Nephron progenitor cell (in vitro differentiated cells): ENCODE data around the gene CELF4.

Experiments
- DNase-seq: peaks from one replicate; pipeline ENCODE4 v3.0.0; 2021
- H3K27ac Mint-ChIP-seq: 2 replicates; pipeline ENCODE4 v1.8.0; 2021; ENCODE audit warnings: mild to moderate bottlenecking, moderate library complexity, mixed read lengths
- H3K27me3 Mint-ChIP-seq: 2 replicates; pipeline ENCODE4 v1.8.0; 2021; ENCODE audit warnings: mild to moderate bottlenecking, low read depth, mixed read lengths; ENCODE audit not compliant: poor library complexity
- H3K36me3 Mint-ChIP-seq: 2 replicates; pipeline ENCODE4 v1.8.0; 2021; ENCODE audit warnings: low read depth, mixed read lengths
- H3K4me1 Mint-ChIP-seq: 2 replicates; pipeline ENCODE4 v1.8.0; 2021; ENCODE audit warnings: mixed read lengths
- H3K4me3 Mint-ChIP-seq: 2 replicates; pipeline ENCODE4 v1.8.0; 2021; ENCODE audit warnings: mild to moderate bottlenecking, moderate library complexity, mixed read lengths
- H3K9me3 Mint-ChIP-seq: 2 replicates; pipeline ENCODE4 v1.8.0; 2021; ENCODE audit warnings: mild to moderate bottlenecking, moderate library complexity, mixed read lengths
- TF ChIP-seq, protein P1 (sequence below): fragments of 200-600 bp; sonication (generic); IDR thresholded peaks from 2 replicates; pipeline ENCODE4 v1.5.0; 2021; ENCODE audit warnings: antibody characterized with exemption

CELF4 gene

DNA sequence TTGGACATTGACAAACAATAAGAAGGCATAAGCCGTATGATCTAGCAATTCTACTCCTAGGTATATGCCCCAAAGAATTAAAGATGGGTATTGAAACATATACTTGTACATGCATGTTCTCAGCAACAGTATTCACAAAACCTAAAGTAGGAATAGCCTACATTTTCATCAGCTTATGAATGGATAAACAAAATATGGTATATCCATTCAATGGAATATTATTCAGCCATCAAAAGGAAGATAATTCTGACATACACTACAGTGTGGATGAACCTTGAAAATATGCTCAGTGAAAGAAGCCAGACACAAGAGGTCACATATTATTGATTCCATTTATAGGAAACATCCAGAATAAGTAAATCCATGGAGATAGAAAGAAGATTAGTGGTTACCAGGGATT, 56.0 kb downstream of the CELF4 start:
- peaks cover 32% of the 10 kb centered on the region for H3K9me3 Mint-ChIP-seq
- no peak overlapping the region for H3K27ac Mint-ChIP-seq
- no peaks in the 10 kb centered on the region for H3K36me3 Mint-ChIP-seq
- TF ChIP-seq, protein P1, sequence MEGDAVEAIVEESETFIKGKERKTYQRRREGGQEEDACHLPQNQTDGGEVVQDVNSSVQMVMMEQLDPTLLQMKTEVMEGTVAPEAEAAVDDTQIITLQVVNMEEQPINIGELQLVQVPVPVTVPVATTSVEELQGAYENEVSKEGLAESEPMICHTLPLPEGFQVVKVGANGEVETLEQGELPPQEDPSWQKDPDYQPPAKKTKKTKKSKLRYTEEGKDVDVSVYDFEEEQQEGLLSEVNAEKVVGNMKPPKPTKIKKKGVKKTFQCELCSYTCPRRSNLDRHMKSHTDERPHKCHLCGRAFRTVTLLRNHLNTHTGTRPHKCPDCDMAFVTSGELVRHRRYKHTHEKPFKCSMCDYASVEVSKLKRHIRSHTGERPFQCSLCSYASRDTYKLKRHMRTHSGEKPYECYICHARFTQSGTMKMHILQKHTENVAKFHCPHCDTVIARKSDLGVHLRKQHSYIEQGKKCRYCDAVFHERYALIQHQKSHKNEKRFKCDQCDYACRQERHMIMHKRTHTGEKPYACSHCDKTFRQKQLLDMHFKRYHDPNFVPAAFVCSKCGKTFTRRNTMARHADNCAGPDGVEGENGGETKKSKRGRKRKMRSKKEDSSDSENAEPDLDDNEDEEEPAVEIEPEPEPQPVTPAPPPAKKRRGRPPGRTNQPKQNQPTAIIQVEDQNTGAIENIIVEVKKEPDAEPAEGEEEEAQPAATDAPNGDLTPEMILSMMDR = no peak
- H3K4me3 Mint-ChIP-seq = no peak overlapping the region
- H3K4me1 Mint-ChIP-seq = peaks cover 30% of the 10 kb centered on the region
- DNase-seq = no peak
- H3K27me3 Mint-ChIP-seq = peaks cover 44% of the 10 kb centered on the region

DNA sequence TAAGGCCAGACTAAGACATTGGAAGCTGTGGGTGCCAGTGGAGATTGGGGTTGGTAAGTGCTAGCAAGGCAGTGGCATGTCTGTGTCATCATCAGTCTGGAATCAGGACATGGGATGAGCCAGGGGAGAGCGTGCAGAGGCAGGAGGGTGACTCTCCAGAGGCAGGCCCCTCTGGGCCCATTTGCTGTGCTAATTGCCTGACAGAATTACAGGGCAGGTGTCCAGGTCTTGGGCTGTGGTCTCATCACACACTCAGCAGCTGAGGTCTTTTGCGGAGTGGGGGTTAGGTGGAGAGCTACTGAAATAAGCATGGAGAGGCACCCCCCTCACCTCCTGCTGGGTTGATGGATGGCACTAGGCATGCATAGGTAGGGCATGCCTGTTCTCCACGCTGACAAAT, 57.4 kb downstream of the CELF4 start:
- H3K27me3 Mint-ChIP-seq = peaks cover 33% of the 10 kb centered on the region
- TF ChIP-seq, protein P1 = no peak
- peaks cover 35% of the 10 kb centered on the region for H3K4me1 Mint-ChIP-seq
- peaks cover 27% of the 10 kb centered on the region for H3K9me3 Mint-ChIP-seq
- DNase-seq = no peak
- H3K4me3 Mint-ChIP-seq = no peak overlapping the region
- H3K36me3 Mint-ChIP-seq = no peaks in the 10 kb centered on the region
- H3K27ac Mint-ChIP-seq = no peak overlapping the region

DNA sequence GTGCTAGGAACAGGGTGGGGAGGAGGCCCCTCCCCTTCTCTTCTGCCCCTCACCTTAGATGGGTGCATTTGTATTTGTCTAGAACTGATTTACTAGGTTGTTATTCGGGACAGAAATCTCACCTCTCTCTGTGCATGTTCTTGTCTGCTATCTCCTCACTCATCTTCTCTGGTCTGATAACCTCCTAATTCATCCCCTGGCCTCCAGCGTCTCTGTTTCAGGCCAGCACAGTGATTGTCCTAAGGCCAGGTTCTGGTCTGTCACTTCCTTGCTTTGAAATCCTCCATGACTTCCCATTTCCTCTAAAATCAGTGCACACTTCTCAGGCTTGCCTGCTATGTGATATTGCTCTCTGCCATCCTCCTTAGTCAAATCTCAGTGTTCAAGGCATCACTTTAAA, 58.4 kb downstream of the CELF4 start:
- Mint-ChIP-seq H3K27ac (no peak overlapping the region), H3K36me3 (no peaks in the 10 kb centered on the region), H3K27me3 (peaks cover 29% of the 10 kb centered on the region), H3K4me1 (peaks cover 33% of the 10 kb centered on the region), H3K4me3 (no peak overlapping the region), H3K9me3 (peaks cover 24% of the 10 kb centered on the region)
- DNase-seq = no peak
- TF ChIP-seq, protein P1 = no peak

DNA sequence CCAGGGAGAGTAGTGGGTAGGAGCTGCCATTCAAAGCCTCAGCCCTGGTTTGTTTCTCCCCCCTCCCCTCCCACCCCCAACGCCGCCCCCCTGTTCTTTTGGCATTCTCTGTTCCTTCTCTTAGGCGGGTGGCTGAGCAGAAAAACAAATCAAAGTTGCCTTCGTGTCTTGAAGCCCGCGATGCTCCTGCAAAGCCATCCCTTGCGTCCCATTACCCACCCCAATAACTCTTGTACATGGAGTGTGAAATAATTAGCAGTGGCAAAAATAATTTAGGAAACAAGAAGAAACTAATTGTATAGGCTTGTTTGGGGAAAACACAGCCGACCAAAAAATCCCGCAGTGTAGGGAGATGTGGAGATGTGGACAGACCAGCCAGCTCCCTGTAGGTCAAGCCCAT, 59.6 kb downstream of the CELF4 start:
- Mint-ChIP-seq H3K36me3 (no peaks in the 10 kb centered on the region), H3K4me3 (no peak overlapping the region), H3K27ac (no peak overlapping the region), H3K9me3 (peaks cover 16% of the 10 kb centered on the region), H3K4me1 (peaks cover 31% of the 10 kb centered on the region), H3K27me3 (peaks cover 23% of the 10 kb centered on the region)
- TF ChIP-seq, protein P1 = no peak
- no peak for DNase-seq

DNA sequence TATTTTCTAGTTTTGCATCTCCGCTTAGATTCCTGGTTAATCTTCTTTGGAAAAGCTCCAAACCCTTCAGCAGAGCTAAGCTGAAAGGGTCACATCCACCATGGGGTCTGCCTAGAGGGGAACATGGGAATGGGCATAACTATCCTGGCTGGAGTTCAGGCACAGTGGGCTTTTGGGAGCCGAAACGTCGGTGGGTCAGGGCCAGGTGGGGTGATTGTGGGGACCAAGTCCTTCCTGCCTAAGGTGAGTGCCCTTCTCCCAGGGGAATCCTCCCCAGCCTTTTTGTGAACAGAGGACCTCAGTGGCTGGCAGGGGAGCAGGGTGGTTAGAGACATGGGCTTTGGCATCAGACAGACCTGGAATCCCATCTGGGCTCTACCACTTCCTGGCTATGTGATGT, 60.3 kb downstream of the CELF4 start:
- H3K27me3 Mint-ChIP-seq = peaks cover 21% of the 10 kb centered on the region
- no peak overlapping the region for H3K4me3 Mint-ChIP-seq
- H3K4me1 Mint-ChIP-seq = peaks cover 31% of the 10 kb centered on the region
- TF ChIP-seq, protein P1 = no peak
- H3K9me3 Mint-ChIP-seq = peaks cover 9% of the 10 kb centered on the region
- no peaks in the 10 kb centered on the region for H3K36me3 Mint-ChIP-seq
- DNase-seq = no peak
- H3K27ac Mint-ChIP-seq = no peak overlapping the region

DNA sequence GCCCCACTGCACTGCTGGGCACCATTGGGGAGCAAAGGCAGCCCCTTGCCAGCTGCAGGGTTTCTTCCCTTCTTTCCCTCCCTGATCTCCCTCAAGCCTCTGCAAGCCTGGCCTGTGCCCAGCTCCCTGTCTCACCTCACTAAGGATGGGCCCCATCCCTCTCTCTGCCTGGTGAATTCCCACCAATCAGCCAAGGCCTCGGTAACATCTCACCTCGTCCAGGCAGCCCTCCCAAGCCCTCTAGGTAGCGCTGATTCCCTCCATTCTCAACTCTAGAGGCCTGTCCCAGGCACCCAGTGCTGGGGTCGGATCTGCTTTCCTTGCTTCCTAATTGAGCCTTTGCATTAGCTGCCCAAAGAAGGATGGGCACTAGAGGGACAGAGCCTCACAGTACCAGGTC, 63.0 kb downstream of the CELF4 start:
- TF ChIP-seq, protein P1 = no peak
- no peak overlapping the region for H3K4me3 Mint-ChIP-seq
- no peaks in the 10 kb centered on the region for H3K36me3 Mint-ChIP-seq
- peaks cover 19% of the 10 kb centered on the region for H3K27me3 Mint-ChIP-seq
- no peak for DNase-seq
- no peak overlapping the region for H3K27ac Mint-ChIP-seq
- no peaks in the 10 kb centered on the region for H3K9me3 Mint-ChIP-seq
- H3K4me1 Mint-ChIP-seq = peaks cover 25% of the 10 kb centered on the region
